Ovary (tissue), 3 donors: ENCODE results near the gene EYA4.

Experiments used
- POLR2A ChIP-seq: fragments of 450-650 bp; IDR thresholded peaks from one replicate; pipeline ENCODE4 v1.6.1; 2017; ENCODE audit warnings: antibody characterized with exemption, mild to moderate bottlenecking, moderate library complexity
- TF ChIP-seq, protein P1 (sequence below), 3 donors: fragments of 450-650 bp in 2 of 3; fragments of 200-600 bp in 1 of 3; IDR thresholded peaks; one replicate each; pipeline versions ENCODE4 v1.5.1 to v1.8.0; 2016 to 2022; ENCODE audit warnings: antibody characterized with exemption in 3 of 3, mild to moderate bottlenecking in 1 of 3
- donor health status: DM: no; HTN: no; CAD: no.

DNA sequence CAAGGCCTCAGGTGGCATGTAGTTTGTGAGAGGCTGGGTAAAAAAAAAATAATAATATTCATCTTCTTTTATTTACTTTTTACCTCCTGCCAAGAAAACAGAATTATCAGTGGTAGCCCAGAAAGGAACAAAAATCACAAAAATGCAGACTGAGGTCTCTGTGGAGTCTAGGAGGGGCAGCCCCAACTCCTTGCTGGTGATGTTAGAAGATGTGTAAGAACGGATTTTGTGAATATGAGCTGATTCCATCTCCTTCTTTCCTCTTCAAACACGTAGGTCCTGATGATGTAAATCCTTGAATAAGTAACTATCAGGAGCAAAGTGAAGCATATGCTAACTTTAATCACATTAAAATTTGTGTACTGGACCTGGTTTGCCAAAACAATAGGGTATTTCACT, 226.8 kb downstream of the EYA4 start:
- TF ChIP-seq, protein P1, sequence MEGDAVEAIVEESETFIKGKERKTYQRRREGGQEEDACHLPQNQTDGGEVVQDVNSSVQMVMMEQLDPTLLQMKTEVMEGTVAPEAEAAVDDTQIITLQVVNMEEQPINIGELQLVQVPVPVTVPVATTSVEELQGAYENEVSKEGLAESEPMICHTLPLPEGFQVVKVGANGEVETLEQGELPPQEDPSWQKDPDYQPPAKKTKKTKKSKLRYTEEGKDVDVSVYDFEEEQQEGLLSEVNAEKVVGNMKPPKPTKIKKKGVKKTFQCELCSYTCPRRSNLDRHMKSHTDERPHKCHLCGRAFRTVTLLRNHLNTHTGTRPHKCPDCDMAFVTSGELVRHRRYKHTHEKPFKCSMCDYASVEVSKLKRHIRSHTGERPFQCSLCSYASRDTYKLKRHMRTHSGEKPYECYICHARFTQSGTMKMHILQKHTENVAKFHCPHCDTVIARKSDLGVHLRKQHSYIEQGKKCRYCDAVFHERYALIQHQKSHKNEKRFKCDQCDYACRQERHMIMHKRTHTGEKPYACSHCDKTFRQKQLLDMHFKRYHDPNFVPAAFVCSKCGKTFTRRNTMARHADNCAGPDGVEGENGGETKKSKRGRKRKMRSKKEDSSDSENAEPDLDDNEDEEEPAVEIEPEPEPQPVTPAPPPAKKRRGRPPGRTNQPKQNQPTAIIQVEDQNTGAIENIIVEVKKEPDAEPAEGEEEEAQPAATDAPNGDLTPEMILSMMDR (IDR thresholded peaks at IDR 0.05), result no peak
- no peak for TF ChIP-seq POLR2A
